OCI-LY1 (cell line): Measurements from ENCODE around the gene AURKAIP1.

Experiments
- H2AFZ ChIP-seq: fragments of 200-600 bp; sonication (generic), shearing (Covaris generic); 2 replicates; pipeline ENCODE4 v1.6.0; 2014; ENCODE audit warnings: antibody characterized with exemption, mild to moderate bottlenecking, low read length
- H3F3A ChIP-seq: fragments of 200-600 bp; sonication (generic), shearing (Covaris generic); 2 replicates; pipeline ENCODE4 v1.6.0; 2014; ENCODE audit warnings: mild to moderate bottlenecking, antibody characterized with exemption, low read length, moderate library complexity; ENCODE audit not compliant: insufficient read depth
- H3K27ac ChIP-seq: fragments of 200-600 bp; sonication (generic); 2 replicates; pipeline ENCODE4 v1.5.1; 2014; ENCODE audit warnings: low read length, mixed run types, mild to moderate bottlenecking, low read depth; ENCODE audit not compliant: poor library complexity, severe bottlenecking
- H3K27me3 ChIP-seq: fragments of 200-600 bp; sonication (generic); 2 replicates; pipeline ENCODE4 v1.6.0; 2014; ENCODE audit warnings: antibody characterized with exemption, mild to moderate bottlenecking, low read length, moderate library complexity; ENCODE audit not compliant: insufficient read depth
- H3K36me3 ChIP-seq: fragments of 200-600 bp; sonication (generic); 2 replicates; pipeline ENCODE4 v1.6.1; 2014; ENCODE audit warnings: mild to moderate bottlenecking, antibody characterized with exemption, low read length, moderate library complexity, mixed read lengths; ENCODE audit not compliant: insufficient read depth
- H3K4me1 ChIP-seq: fragments of 200-600 bp; sonication (generic); 2 replicates; pipeline ENCODE4 v1.5.1; 2014; ENCODE audit warnings: mild to moderate bottlenecking, low read length, moderate library complexity; ENCODE audit not compliant: insufficient read depth, severe bottlenecking
- H3K4me2 ChIP-seq: fragments of 200-600 bp; sonication (generic), shearing (Covaris generic); 2 replicates; pipeline ENCODE4 v1.6.1; 2014; ENCODE audit warnings: low read length
- H3K4me3 ChIP-seq: fragments of 200-600 bp; sonication (generic); 2 replicates; pipeline ENCODE4 v1.5.1; 2014; ENCODE audit warnings: low read length, low read depth, mild to moderate bottlenecking, mixed read lengths; ENCODE audit not compliant: poor library complexity, severe bottlenecking
- H3K79me2 ChIP-seq: fragments of 200-600 bp; shearing (Covaris generic); 2 replicates; pipeline ENCODE4 v1.6.1; 2016; ENCODE audit warnings: mixed run types, low read length, mixed read lengths; ENCODE audit not compliant: insufficient read depth
- H3K9ac ChIP-seq: fragments of 200-600 bp; sonication (generic), shearing (Covaris generic); 2 replicates; pipeline ENCODE4 v1.6.1; 2014; ENCODE audit warnings: mild to moderate bottlenecking, low read length, mixed read lengths
- H3K9me2 ChIP-seq: fragments of 200-600 bp; sonication (generic), shearing (Covaris generic); 2 replicates; pipeline ENCODE4 v1.6.1; 2014; ENCODE audit warnings: low read depth, mild to moderate bottlenecking, low read length, mixed read lengths
- H3K9me3 ChIP-seq: fragments of 200-600 bp; shearing (Covaris generic); 2 replicates; pipeline ENCODE4 v1.6.1; 2014; ENCODE audit warnings: low read length, mixed read lengths
- H4K20me1 ChIP-seq: fragments of 200-600 bp; sonication (generic), shearing (Covaris generic); 2 replicates; pipeline ENCODE4 v1.6.0; 2016; ENCODE audit warnings: mild to moderate bottlenecking, low read length; ENCODE audit not compliant: insufficient read depth
- CTCF ChIP-seq: fragments of 200-600 bp; sonication (generic), shearing (Covaris generic); IDR thresholded peaks from 2 replicates; pipeline ENCODE4 v1.5.1; 2017; ENCODE audit warnings: mild to moderate bottlenecking, antibody characterized with exemption, low read length, moderate library complexity, mixed read lengths
- EZH2 ChIP-seq: fragments of 200-600 bp; sonication (generic), shearing (Covaris generic); IDR thresholded peaks from 2 replicates; pipeline ENCODE4 v1.8.0; 2017; ENCODE audit warnings: borderline replicate concordance, mixed run types, mild to moderate bottlenecking, antibody characterized with exemption, low read length, moderate library complexity, mixed read lengths

Gene AURKAIP1

DNA sequence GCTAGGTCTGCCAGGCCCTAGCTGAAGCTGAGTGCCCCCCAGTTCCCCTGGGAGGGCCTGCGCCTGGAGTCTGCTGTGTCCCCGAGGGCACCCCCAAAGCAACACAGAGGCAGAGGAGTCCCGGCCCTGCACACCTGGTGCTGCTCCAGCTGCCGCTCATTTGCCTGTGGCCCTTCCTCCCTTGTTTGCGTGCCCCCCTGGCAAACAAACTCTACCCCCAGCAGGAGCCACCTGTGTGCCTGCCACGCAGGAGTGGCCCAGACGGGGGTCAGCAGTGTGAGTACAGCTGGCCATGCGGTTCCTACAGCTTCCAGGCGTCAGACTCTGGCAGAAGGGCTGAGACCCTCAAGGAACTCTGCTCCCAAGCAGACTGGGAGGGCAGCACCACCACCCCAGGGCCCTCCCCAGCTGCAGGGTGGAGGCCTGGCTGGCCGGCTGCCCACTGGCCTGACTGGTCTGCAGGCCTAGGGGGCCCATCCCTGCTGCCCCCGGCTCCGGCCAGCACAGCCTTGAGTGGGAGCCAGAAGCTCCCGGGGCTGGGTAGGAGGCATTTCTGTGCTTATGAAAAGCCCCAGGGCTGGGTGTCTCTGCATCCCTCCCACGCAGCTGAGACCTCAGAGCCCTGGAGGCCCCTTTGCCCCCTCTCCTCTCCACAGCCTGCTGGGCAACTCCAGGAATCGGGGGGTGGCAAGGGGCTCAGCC is 44.5 kb downstream of the AURKAIP1 start:
- peaks cover 12% of the 10 kb centered on the region for H3K4me1 ChIP-seq
- H3K4me2 ChIP-seq = no peak overlapping the region
- no peak overlapping the region for H3K4me3 ChIP-seq
- H3K9ac ChIP-seq = no peak overlapping the region
- H4K20me1 ChIP-seq = no peaks in the 10 kb centered on the region
- no peak overlapping the region for H2AFZ ChIP-seq
- no peaks in the 10 kb centered on the region for H3K27me3 ChIP-seq
- no peaks in the 10 kb centered on the region for H3K9me2 ChIP-seq
- H3K9me3 ChIP-seq = no peaks in the 10 kb centered on the region
- H3K27ac ChIP-seq = no peak overlapping the region
- H3K79me2 ChIP-seq = no peaks in the 10 kb centered on the region
- no peaks in the 10 kb centered on the region for H3F3A ChIP-seq
- TF ChIP-seq EZH2 = no peak
- no peak for TF ChIP-seq CTCF
- no peaks in the 10 kb centered on the region for H3K36me3 ChIP-seq

GRCh38 chr1:1329304-1330210 is 45.5 kb downstream of the AURKAIP1 start:
- Histone ChIP-seq H4K20me1 (no peaks in the 10 kb centered on the region), H3K36me3 (no peaks in the 10 kb centered on the region), H3K4me3 (no peak overlapping the region), H3K9me3 (no peaks in the 10 kb centered on the region), H2AFZ (no peak overlapping the region), H3K9me2 (no peaks in the 10 kb centered on the region), H3K27me3 (no peaks in the 10 kb centered on the region), H3K79me2 (no peaks in the 10 kb centered on the region), H3K4me1 (peaks cover 16% of the 10 kb centered on the region), H3K9ac (no peak overlapping the region), H3K4me2 (no peak overlapping the region), H3F3A (no peaks in the 10 kb centered on the region), H3K27ac (no peak overlapping the region)
- TF ChIP-seq EZH2 (no peak), CTCF (no peak)

DNA sequence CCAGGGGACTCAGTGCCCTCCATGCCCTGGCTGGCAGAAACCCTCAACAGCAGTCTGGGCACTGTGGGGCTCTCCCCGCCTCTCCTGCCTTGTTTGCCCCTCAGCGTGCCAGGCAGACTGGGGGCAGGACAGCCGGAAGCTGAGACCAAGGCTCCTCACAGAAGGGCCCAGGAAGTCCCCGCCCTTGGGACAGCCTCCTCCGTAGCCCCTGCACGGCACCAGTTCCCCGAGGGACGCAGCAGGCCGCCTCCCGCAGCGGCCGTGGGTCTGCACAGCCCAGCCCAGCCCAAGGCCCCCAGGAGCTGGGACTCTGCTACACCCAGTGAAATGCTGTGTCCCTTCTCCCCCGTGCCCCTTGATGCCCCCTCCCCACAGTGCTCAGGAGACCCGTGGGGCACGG is 46.8 kb downstream of the AURKAIP1 start:
- Histone ChIP-seq H3K9me2 (no peaks in the 10 kb centered on the region), H3K9ac (no peak overlapping the region), H2AFZ (no peak overlapping the region), H3K9me3 (no peaks in the 10 kb centered on the region), H3K4me1 (peaks cover 21% of the 10 kb centered on the region), H3K36me3 (no peaks in the 10 kb centered on the region), H3K27ac (no peak overlapping the region), H3K27me3 (no peaks in the 10 kb centered on the region), H3K4me3 (no peak overlapping the region), H3F3A (no peaks in the 10 kb centered on the region), H3K79me2 (peaks cover 4% of the 10 kb centered on the region), H4K20me1 (no peaks in the 10 kb centered on the region), H3K4me2 (no peak overlapping the region)
- TF ChIP-seq CTCF (no peak), EZH2 (no peak)
